MCF 10A (cell line): ENCODE results near the gene MIEF1. TPM values are rescaled to one million over a fixed set of nuclear protein-coding genes. Genes with fewer than 3 reads are reported as not detected.

Source experiments
- BruUV-seq: library from RNA; stranded (reverse); fragments of 400-500 nt; replicated peaks from 2 replicates; lab custom pipeline; 2021; lab: Mats Ljungman, UMichigan
- CTCF ChIA-PET: fragments of 300-600 bp; sonication (Branson Sonifier 250); formaldehyde crosslinking; extraction: SDS; loops from one replicate; lab custom pipeline; 2021; ENCODE audit warnings: antibody characterized with exemption, inconsistent platforms; lab: Yijun Ruan, JAX
- POLR2A ChIA-PET: fragments of 300-600, 350-650 bp; sonication (Branson Sonifier 250); formaldehyde crosslinking; extraction: SDS; loops from one replicate; lab custom pipeline; 2020; ENCODE audit warnings: antibody characterized with exemption, inconsistent platforms; lab: Yijun Ruan, JAX
- DNase-seq: peaks from one replicate; pipeline ENCODE4 v3.0.0-alpha.2; 2018; ENCODE audit not compliant: unreplicated experiment
- H3K27ac Mint-ChIP-seq: one replicate; pipeline ENCODE4 v1.8.0; 2022; ENCODE audit warnings: mild to moderate bottlenecking, low read depth, mixed read lengths; ENCODE audit not compliant: unreplicated experiment
- H3K27me3 Mint-ChIP-seq: one replicate; pipeline ENCODE4 v1.8.0; 2022; ENCODE audit warnings: mixed read lengths; ENCODE audit not compliant: insufficient read depth, unreplicated experiment
- H3K36me3 Mint-ChIP-seq: one replicate; pipeline ENCODE4 v1.8.0; 2022; ENCODE audit warnings: mild to moderate bottlenecking, moderate library complexity, mixed read lengths; ENCODE audit not compliant: insufficient read depth, unreplicated experiment
- H3K4me1 Mint-ChIP-seq: one replicate; pipeline ENCODE4 v1.8.0; 2022; ENCODE audit warnings: mixed read lengths; ENCODE audit not compliant: insufficient read depth, unreplicated experiment
- H3K4me3 Mint-ChIP-seq: one replicate; pipeline ENCODE4 v1.8.0; 2022; ENCODE audit warnings: mild to moderate bottlenecking, moderate library complexity, mixed read lengths; ENCODE audit not compliant: unreplicated experiment
- H3K9me3 Mint-ChIP-seq: one replicate; pipeline ENCODE4 v1.8.0; 2022; ENCODE audit warnings: mixed read lengths; ENCODE audit not compliant: unreplicated experiment
- CTCF ChIP-seq: fragments of 200-600 bp; IDR thresholded peaks from one replicate; pipeline ENCODE4 v1.8.0; 2022; ENCODE audit warnings: antibody characterized with exemption, mild to moderate bottlenecking; ENCODE audit not compliant: unreplicated experiment
- intact Hi-C: fragments of 100-400 bp; cut with micrococcal nuclease; formaldehyde crosslinking; loops from 2 replicates; pipeline ENCODE4 v1.14.1; 2022
- total RNA-seq: library from RNA; stranded (reverse); gene quantifications from 2 replicates; pipeline ENCODE4 v1.2.3, GENCODE V29; 2022

Gene MIEF1
- total RNA-seq, 1 experiment from 2014 or later, result 40.2 TPM

- H3K4me1 Mint-ChIP-seq, result no peaks in the 10 kb centered on the region
- no peak for DNase-seq
- no peak overlapping the region for H3K27ac Mint-ChIP-seq
- no peak for TF ChIP-seq CTCF
- BruUV-seq, result no TSS peak
- CTCF ChIA-PET, result interaction anchor here (0.5 to 2.0 kb wide), 9 partner anchors 11 to 1585 kb away, joined by 3 to 16 read pairs (median 4); partner anchors contain the start of gene MIEF1
- no peaks in the 10 kb centered on the region for H3K27me3 Mint-ChIP-seq
- no peak overlapping the region for H3K4me3 Mint-ChIP-seq
- intact Hi-C loops, result no loop called here
- H3K36me3 Mint-ChIP-seq, result peaks cover 88% of the 10 kb centered on the region
- H3K9me3 Mint-ChIP-seq, result no peaks in the 10 kb centered on the region
- POLR2A ChIA-PET, result interaction anchor here (1.8 to 1.9 kb wide), 2 partner anchors 12 to 195 kb away, joined by 5 to 6 read pairs; partner anchors contain the start of genes MIEF1 and RPL3
Measured at GRCh38 chr22:39513791-39514190, 11.7 kb downstream of the MIEF1 start.

- Mint-ChIP-seq H3K27me3 (no peaks in the 10 kb centered on the region), H3K9me3 (no peaks in the 10 kb centered on the region), H3K4me3 (no peak overlapping the region), H3K4me1 (no peaks in the 10 kb centered on the region), H3K36me3 (peaks cover 81% of the 10 kb centered on the region), H3K27ac (no peak overlapping the region)
- no TSS peak for BruUV-seq
- DNase-seq, result peak; percentile 56
- TF ChIP-seq CTCF, result peak; percentile 53
- CTCF ChIA-PET, result interaction anchor here (0.5 to 2.0 kb wide), 11 partner anchors 9 to 1586 kb away, joined by 3 to 16 read pairs (median 4); partner anchors contain the start of gene MIEF1
- POLR2A ChIA-PET, result interaction anchor here (1.8 to 1.9 kb wide), 2 partner anchors 13 to 196 kb away, joined by 5 to 6 read pairs; partner anchors contain the start of genes MIEF1 and RPL3
- intact Hi-C loops, result no loop called here
Measured at GRCh38 chr22:39514373-39514973, 12.4 kb downstream of the MIEF1 start.

- ChIA-PET POLR2A (interaction anchor here (0.6 to 3.8 kb wide), 8 partner anchors 12 to 949 kb away, joined by 3 to 45 read pairs (median 4); partner anchors contain the start of genes MIEF1 and RPL3), CTCF (interaction anchor here (0.8 to 3.7 kb wide), 15 partner anchors 10 to 198 kb away, joined by 3 to 19 read pairs (median 4); partner anchors contain the start of gene MIEF1)
- no peak overlapping the region for H3K27ac Mint-ChIP-seq
- BruUV-seq, result no TSS peak
- no peak overlapping the region for H3K4me3 Mint-ChIP-seq
- no peak for DNase-seq
- no peaks in the 10 kb centered on the region for H3K27me3 Mint-ChIP-seq
- H3K9me3 Mint-ChIP-seq, result no peaks in the 10 kb centered on the region
- H3K4me1 Mint-ChIP-seq, result no peaks in the 10 kb centered on the region
- peaks cover 79% of the 10 kb centered on the region for H3K36me3 Mint-ChIP-seq
- intact Hi-C loops, result no loop called here
- no peak for TF ChIP-seq CTCF
Measured at GRCh38 chr22:39515266-39516050, 13.4 kb downstream of the MIEF1 start.

- H3K4me3 Mint-ChIP-seq, result no peak overlapping the region
- H3K9me3 Mint-ChIP-seq, result no peaks in the 10 kb centered on the region
- DNase-seq, result no peak
- CTCF ChIA-PET, result interaction anchor here (0.8 to 3.7 kb wide), 3 partner anchors 13 to 507 kb away, joined by 3 to 19 read pairs (median 3); no protein-coding TSS in a partner anchor
- intact Hi-C loops, result no loop called here
- H3K4me1 Mint-ChIP-seq, result peaks cover 9% of the 10 kb centered on the region
- no peak for TF ChIP-seq CTCF
- no peak overlapping the region for H3K27ac Mint-ChIP-seq
- POLR2A ChIA-PET, result interaction anchor here (0.6 to 3.8 kb wide), 9 partner anchors 12 to 1303 kb away, joined by 3 to 45 read pairs (median 3); partner anchors contain the start of gene MIEF1
- H3K36me3 Mint-ChIP-seq, result peaks cover 79% of the 10 kb centered on the region
- BruUV-seq, result no TSS peak
- H3K27me3 Mint-ChIP-seq, result no peaks in the 10 kb centered on the region
Measured at GRCh38 chr22:39517470-39517869, 15.4 kb downstream of the MIEF1 start.
